ENCODE results near the gene CTXN3. TPM values are rescaled to one million over a fixed set of nuclear protein-coding genes. Genes with fewer than 3 reads are reported as not detected.

Gene CTXN3
- total and polyA plus RNA-seq, 4 donors: 9.6 to 21.4 (median 15.3) TPM

DNA sequence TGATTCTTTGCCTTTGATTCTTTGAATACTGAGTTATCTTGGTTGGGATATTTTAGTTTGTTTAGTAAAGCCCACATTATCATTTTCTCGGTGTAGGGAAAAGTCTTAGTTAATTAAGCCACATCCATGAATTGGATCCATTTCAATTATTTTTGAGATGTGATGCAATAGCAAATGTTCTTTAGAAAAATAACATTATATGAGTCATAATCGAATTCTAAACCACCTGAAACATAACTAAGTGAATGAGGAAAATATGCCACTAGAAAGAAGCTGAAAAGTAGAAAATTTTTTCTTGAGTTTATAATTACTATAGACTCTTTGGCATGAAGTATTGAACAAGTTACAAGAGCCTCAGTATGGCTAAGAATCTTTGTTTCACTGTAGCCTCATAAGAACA is 36.8 kb downstream of the CTXN3 start:
- H3K36me3 ChIP-seq (ENCODE audit: control insufficient read depth, insufficient read depth, low read length): no peaks in the 10 kb centered on the region
- no CpG with 5 or more reads among the region's 2 CpGs for WGBS (ENCODE audit: insufficient coverage)
- no peak overlapping the region for H3K4me3 ChIP-seq (ENCODE audit: low read depth, low read length)
- no peak for DNase-seq (ENCODE audit: low read depth in 4 of 6, low spot score in 6 of 6)
- no peaks in the 10 kb centered on the region for H3K4me1 ChIP-seq (ENCODE audit: control insufficient read depth, insufficient read depth, low read length)
- H3K27me3 ChIP-seq (ENCODE audit: control insufficient read depth, insufficient read depth, low read length): no peaks in the 10 kb centered on the region
- no peak overlapping the region for H3K27ac ChIP-seq (ENCODE audit: low read depth, low read length)
- no peaks in the 10 kb centered on the region for H3K9me3 ChIP-seq (ENCODE audit: control insufficient read depth, insufficient read depth, low read length)

DNA sequence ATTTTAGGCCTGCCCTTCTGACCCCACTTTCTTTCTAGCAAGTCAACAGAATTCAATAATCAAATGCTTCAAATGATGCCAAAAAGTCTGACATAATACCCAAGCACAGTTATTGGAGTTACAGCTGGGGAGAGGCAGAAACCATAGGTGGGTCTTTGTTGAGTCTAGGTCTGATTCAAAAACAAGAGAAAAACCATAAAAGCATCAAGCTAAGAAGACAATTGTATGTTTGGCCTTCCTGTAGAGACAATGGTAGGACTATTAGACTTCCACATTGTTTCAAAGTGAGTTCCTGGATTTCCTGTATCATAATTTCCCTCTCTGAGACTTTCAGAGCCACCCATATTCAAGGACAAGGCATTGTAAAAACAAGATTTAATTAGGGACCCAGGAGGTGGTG is 37.5 kb downstream of the CTXN3 start:
- no peaks in the 10 kb centered on the region for H3K4me1 ChIP-seq (ENCODE audit: control insufficient read depth, insufficient read depth, low read length)
- H3K4me3 ChIP-seq (ENCODE audit: low read depth, low read length): no peak overlapping the region
- no peaks in the 10 kb centered on the region for H3K27me3 ChIP-seq (ENCODE audit: control insufficient read depth, insufficient read depth, low read length)
- no peaks in the 10 kb centered on the region for H3K36me3 ChIP-seq (ENCODE audit: control insufficient read depth, insufficient read depth, low read length)
- H3K9me3 ChIP-seq (ENCODE audit: control insufficient read depth, insufficient read depth, low read length): no peaks in the 10 kb centered on the region
- no peak overlapping the region for H3K27ac ChIP-seq (ENCODE audit: low read depth, low read length)
- DNase-seq (ENCODE audit: low read depth in 4 of 6, low spot score in 6 of 6): no peak

DNA sequence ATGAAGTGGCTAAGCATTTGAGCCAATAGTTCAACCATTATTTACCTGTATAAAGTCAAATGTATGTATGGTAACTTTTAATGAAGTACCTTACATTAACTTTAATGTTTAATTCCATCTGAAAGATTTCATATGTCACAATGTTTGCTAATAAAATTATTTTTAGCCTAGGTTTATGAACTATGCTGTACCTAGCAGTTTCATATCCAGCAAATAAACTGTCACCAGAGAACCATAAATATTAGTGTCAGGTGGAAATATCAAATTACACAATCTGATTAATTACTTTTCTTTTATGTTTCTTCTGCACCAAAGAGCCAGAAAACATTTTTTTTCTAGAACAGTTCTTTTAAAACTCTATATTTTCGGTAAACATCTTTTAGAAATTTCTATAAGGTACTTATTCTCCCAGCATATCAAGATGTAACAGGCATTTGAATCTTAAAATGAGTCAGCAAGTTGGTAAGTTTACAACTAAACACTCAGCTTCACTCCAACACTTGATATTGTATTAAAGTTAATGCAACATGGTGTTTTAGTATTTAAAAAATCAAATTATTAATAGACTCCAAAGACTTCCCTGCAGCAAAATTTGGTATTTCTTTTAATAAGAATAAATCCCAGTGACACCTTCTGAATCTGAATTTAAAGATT is 45.8 kb downstream of the CTXN3 start:
- Histone ChIP-seq H3K4me3 (ENCODE audit: low read depth, low read length) (no peak overlapping the region), H3K27me3 (ENCODE audit: control insufficient read depth, insufficient read depth, low read length) (no peaks in the 10 kb centered on the region), H3K9me3 (ENCODE audit: control insufficient read depth, insufficient read depth, low read length) (no peaks in the 10 kb centered on the region), H3K27ac (ENCODE audit: low read depth, low read length) (no peak overlapping the region), H3K4me1 (ENCODE audit: control insufficient read depth, insufficient read depth, low read length) (no peaks in the 10 kb centered on the region), H3K36me3 (ENCODE audit: control insufficient read depth, insufficient read depth, low read length) (no peaks in the 10 kb centered on the region)
- no CpG with 5 or more reads among the region's 1 CpG for WGBS (ENCODE audit: insufficient coverage)
- no peak for DNase-seq (ENCODE audit: low read depth in 4 of 6, low spot score in 6 of 6)

DNA sequence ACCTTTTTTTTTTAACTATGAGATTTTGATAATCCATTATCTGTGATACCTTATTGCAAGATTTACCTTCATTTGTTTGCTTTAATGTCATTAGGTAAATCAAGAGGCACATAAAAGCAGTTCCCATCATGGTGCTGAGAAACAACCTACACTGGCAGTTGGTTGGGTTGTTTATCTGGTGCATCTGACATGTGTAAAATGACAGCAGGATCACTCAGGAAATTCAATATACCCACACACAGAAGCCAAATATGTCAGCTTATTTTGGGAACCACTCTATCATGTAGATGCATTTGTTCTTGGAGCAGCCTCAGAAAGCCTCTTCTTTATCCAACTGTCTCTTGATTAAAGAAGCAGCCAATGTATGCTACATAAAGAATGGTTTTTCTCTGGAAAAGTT is 46.5 kb downstream of the CTXN3 start:
- no peaks in the 10 kb centered on the region for H3K9me3 ChIP-seq (ENCODE audit: control insufficient read depth, insufficient read depth, low read length)
- H3K4me1 ChIP-seq (ENCODE audit: control insufficient read depth, insufficient read depth, low read length): no peaks in the 10 kb centered on the region
- DNase-seq (ENCODE audit: low read depth in 4 of 6, low spot score in 6 of 6): peak in 1 of 6 donors; percentile 38
- H3K4me3 ChIP-seq (ENCODE audit: low read depth, low read length): no peak overlapping the region
- H3K27ac ChIP-seq (ENCODE audit: low read depth, low read length): no peak overlapping the region
- no peaks in the 10 kb centered on the region for H3K36me3 ChIP-seq (ENCODE audit: control insufficient read depth, insufficient read depth, low read length)
- no peaks in the 10 kb centered on the region for H3K27me3 ChIP-seq (ENCODE audit: control insufficient read depth, insufficient read depth, low read length)

DNA sequence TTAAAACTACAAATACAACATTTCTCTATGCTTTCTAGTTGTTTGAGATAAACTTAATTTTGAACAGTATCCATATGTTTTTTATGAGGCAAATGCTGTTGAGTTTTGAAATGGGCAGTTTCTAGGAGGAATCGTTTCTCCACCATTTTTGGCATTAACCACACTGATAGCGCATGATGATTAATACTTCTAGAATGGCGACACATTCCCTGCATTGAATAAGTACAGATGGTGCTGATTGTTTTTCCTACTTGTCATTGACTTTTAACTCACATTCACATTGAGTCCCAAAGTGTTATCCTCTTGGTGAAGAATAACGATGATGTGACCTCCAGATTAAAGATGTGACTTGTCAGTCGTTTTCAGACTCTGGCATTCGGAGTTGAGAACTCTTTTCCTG is 47.8 kb downstream of the CTXN3 start:
- DNase-seq (ENCODE audit: low read depth in 4 of 6, low spot score in 6 of 6): no peak
- WGBS (ENCODE audit: insufficient coverage): 66% methylated on average over 3 of the region's 6 CpGs
- Histone ChIP-seq H3K4me1 (ENCODE audit: control insufficient read depth, insufficient read depth, low read length) (no peaks in the 10 kb centered on the region), H3K27me3 (ENCODE audit: control insufficient read depth, insufficient read depth, low read length) (no peaks in the 10 kb centered on the region), H3K4me3 (ENCODE audit: low read depth, low read length) (no peak overlapping the region), H3K27ac (ENCODE audit: low read depth, low read length) (no peak overlapping the region), H3K9me3 (ENCODE audit: control insufficient read depth, insufficient read depth, low read length) (no peaks in the 10 kb centered on the region), H3K36me3 (ENCODE audit: control insufficient read depth, insufficient read depth, low read length) (no peaks in the 10 kb centered on the region)

DNA sequence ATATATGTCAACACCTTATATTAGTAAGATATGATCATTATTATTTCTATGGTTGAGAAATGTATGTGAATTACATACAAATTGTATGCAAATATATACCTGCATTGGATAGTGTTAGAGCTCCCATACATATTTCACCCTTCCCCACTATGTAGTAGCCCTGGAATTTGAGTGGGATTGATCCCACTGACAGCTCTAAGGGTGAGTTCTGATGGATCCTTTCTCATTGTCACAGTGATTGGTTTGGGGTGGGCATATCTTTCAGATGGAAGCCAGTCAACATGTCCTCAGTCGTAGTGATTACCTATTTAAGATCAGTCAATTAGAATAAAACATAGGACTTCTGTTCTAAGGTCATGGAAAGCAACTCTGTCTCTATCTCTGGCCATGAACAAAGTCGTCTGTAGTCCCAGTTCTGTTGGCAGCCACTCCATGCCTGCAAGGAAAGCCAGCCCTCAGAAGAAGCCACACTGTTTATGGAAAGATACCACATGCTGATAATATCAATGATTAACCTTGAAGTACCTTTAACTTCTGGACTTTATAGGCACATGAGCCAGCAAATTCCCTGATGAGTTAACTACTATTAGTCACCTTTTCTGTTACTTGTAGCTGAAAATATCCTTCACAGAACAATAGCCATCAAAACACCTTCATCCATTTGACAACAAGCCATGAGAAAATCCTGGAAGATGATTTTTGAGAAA is 49.2 kb downstream of the CTXN3 start:
- 60% methylated on average over 1 of the region's 2 CpGs for WGBS (ENCODE audit: insufficient coverage)
- no peak for DNase-seq (ENCODE audit: low read depth in 4 of 6, low spot score in 6 of 6)
- Histone ChIP-seq H3K36me3 (ENCODE audit: control insufficient read depth, insufficient read depth, low read length) (no peaks in the 10 kb centered on the region), H3K4me3 (ENCODE audit: low read depth, low read length) (no peak overlapping the region), H3K27ac (ENCODE audit: low read depth, low read length) (no peak overlapping the region), H3K9me3 (ENCODE audit: control insufficient read depth, insufficient read depth, low read length) (no peaks in the 10 kb centered on the region), H3K27me3 (ENCODE audit: control insufficient read depth, insufficient read depth, low read length) (no peaks in the 10 kb centered on the region), H3K4me1 (ENCODE audit: control insufficient read depth, insufficient read depth, low read length) (peaks cover 4% of the 10 kb centered on the region)

DNA sequence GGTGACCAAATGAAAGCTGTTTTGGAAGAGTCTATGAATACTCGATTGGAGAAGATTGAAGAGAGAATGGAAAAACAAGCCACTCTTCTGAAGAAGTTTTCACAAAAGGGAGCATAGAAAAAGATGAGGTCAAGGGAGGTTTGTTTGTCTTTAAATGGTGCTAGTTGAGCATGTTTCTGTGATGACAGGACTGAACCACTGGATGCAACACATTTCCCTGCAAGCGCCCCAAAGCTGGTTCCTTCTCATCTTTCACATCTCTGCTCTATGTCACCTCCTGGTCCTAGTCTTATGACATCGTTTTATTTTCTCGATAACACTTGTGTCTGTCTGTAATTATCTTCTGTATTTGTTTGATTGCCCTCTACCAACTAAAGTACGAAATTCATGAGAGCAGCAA is 50.5 kb downstream of the CTXN3 start:
- no peak overlapping the region for H3K27ac ChIP-seq (ENCODE audit: low read depth, low read length)
- WGBS (ENCODE audit: insufficient coverage): 88% methylated on average over 1 of the region's 5 CpGs
- no peak for DNase-seq (ENCODE audit: low read depth in 4 of 6, low spot score in 6 of 6)

DNA sequence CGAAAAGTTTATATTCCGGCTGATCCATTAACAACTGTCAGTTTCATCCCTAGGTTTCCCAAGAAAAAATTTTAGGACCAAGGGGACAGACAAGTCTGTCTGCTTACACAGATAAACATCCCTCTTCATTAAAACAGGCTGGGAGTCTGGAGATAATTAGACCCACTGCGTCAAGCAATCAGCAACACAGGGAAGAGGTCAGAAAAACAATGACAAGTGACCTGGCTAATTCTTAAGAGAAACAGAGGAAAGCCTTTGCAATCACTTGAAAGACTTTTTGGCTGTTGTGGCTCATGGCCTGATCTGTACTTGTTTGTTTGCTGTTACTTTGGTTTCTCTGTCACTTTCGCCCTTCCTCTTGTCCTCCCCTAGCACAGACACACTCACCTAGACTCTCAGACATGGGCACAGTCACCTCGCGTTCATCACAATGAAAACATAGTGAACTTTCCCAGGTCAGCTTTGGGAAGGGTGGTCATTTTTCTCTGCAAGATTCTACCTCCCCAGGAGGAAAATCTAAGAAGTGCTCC is 51.4 kb downstream of the CTXN3 start:
- WGBS (ENCODE audit: insufficient coverage): 67% methylated on average over 4 of the region's 6 CpGs
- Histone ChIP-seq H3K9me3 (ENCODE audit: control insufficient read depth, insufficient read depth, low read length) (no peaks in the 10 kb centered on the region), H3K36me3 (ENCODE audit: control insufficient read depth, insufficient read depth, low read length) (no peaks in the 10 kb centered on the region), H3K27ac (ENCODE audit: low read depth, low read length) (no peak overlapping the region), H3K4me3 (ENCODE audit: low read depth, low read length) (no peak overlapping the region), H3K4me1 (ENCODE audit: control insufficient read depth, insufficient read depth, low read length) (peaks cover 6% of the 10 kb centered on the region), H3K27me3 (ENCODE audit: control insufficient read depth, insufficient read depth, low read length) (no peaks in the 10 kb centered on the region)
- DNase-seq (ENCODE audit: low read depth in 4 of 6, low spot score in 6 of 6): peak in 1 of 6 donors; percentile 12

More for the DNA sequence above, 50.5 kb downstream of the CTXN3 start:
- Histone ChIP-seq H3K4me1 (ENCODE audit: control insufficient read depth, insufficient read depth, low read length) (peaks cover 6% of the 10 kb centered on the region), H3K4me3 (ENCODE audit: low read depth, low read length) (no peak overlapping the region), H3K9me3 (ENCODE audit: control insufficient read depth, insufficient read depth, low read length) (no peaks in the 10 kb centered on the region), H3K27me3 (ENCODE audit: control insufficient read depth, insufficient read depth, low read length) (no peaks in the 10 kb centered on the region), H3K36me3 (ENCODE audit: control insufficient read depth, insufficient read depth, low read length) (no peaks in the 10 kb centered on the region)

DNA sequence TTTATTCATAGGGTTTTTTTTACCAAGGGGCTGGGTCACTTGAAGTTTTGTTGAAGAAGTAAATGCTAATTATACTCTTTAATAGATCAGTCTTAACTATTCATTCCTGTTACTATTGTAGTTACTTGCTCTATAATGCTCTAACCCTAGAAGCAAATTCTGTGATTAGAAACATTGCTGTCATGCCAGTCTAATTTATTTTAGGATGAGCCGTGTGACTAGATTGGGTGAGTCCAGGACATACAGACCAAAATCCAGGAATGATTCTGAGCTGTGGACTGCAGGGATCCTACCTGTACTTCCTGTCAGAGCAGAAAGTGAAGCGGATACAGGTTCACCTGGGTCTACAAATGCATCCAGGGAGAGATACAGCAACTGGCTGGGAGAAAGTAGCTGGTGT is 53.6 kb downstream of the CTXN3 start:
- H3K4me1 ChIP-seq (ENCODE audit: control insufficient read depth, insufficient read depth, low read length): peaks cover 6% of the 10 kb centered on the region
- H3K27me3 ChIP-seq (ENCODE audit: control insufficient read depth, insufficient read depth, low read length): no peaks in the 10 kb centered on the region
- no peaks in the 10 kb centered on the region for H3K36me3 ChIP-seq (ENCODE audit: control insufficient read depth, insufficient read depth, low read length)
- H3K27ac ChIP-seq (ENCODE audit: low read depth, low read length): no peak overlapping the region
- no peak for DNase-seq (ENCODE audit: low read depth in 4 of 6, low spot score in 6 of 6)
- H3K4me3 ChIP-seq (ENCODE audit: low read depth, low read length): no peak overlapping the region
- 82% methylated on average over 2 of the region's 2 CpGs for WGBS (ENCODE audit: insufficient coverage)
- H3K9me3 ChIP-seq (ENCODE audit: control insufficient read depth, insufficient read depth, low read length): no peaks in the 10 kb centered on the region
